ENCODE measurements around the gene CHD2.

CHD2 gene

DNA sequence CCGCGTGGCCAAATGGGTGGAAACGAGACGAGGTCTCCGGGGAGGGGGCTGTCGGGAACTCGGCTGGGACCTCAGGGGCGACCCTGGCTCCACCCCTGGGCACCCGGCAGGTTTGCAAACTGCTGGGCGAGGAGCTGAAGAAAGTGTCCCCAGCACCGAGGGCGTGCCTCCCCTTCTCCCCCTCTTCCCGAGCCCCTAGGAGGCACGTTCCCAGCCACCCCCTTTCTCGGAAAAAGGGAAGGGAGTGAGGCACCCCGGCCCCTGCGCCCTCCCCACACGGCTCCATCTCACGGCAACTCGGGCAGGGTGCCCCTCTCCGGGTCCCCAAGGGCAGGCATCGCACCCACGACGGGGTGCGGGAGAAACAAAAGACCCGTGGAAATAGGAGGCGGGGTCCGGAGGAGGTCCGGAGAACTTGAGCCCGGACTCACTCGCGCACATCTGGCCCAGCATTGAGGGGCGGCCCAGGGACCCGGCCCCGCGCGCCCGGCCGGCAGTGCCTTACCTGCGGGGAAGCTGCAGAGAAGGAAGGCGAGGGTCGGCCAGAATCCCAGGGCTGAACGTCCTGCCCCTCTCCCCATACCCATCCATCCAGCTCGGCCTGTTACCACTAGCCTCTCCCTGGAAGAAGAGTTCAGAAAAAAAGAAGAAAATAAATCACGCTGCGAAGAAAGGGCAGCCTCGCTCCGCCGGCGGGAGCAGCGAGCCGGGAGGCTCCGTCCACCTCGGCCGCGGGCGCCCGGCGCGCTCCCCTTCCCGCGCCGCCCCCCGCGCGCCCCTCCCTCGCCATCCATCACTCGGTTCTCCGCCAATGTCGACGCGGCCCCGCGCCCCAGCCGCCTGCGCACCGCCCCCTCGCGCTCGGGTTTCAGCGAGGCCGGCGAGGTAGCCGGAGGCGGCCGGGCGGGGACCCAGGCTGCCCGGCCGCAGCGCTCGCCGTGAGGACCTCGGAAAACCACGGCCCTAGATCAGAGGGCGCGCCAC lies 172.6 kb downstream of the CHD2 start:
- no peak for FAIRE-seq

DNA sequence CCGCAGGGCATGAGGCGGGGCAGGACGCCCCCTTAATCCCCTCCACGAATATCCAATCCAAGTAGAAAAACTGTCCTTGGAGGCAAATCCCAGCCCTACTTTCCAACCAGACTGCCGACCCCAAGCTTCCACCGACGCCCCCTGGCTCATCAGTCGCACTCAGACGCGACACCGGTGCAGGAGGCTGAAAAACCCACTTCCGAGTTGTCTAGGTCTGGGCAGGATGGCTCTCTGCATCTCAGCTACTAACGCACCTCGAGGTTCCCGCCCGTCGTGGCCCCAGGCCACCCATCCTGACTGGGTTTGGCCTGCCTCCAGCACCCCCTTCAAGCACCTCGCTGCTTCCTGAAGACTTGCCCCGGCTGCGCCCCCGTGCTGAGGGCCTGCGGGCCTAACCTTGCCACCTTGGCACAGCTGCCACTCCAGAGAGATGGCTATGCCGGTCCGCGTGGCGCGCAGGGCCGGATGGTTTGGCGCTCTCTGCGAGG lies 173.4 kb downstream of the CHD2 start:
- no peak for FAIRE-seq

DNA sequence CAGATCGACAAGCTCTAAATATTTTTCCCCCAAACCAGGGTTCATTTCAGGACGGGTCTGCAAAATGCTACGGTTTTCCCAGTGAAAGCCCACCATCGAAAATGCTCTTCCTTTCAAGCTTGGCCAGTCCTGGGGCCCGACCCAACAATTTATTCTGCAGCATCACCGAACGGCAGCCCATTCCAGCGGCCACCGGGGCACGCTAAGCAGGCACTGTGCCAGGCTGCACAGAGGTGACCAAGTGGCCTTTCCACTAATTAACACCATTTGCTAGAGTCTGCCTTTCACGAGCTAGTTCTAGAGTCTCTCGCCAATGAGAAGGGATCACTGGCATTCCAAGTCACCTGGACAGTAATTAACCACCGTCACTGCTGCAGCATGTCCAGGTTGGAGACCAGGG lies 174.5 kb downstream of the CHD2 start:
- FAIRE-seq, result no peak

DNA sequence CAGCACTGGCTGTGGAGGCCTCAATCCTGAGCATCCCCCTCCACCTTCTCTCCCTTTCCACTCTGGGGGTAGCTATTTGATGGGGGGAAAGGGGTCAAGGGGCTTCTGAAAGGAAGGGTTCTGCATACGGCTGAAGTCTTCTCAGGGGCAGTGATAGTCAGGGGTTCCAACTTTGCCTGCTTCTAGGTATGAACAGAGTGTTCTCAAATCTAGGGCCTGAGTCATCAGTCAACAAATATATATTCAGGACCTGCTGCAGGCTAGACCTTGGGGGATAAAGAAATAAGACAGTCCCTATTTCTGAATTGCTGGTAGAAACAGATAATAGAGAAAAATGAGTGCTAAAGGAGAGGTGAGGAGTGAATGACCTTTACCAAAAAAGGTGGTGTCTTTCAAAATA lies 176.1 kb downstream of the CHD2 start:
- FAIRE-seq, result no peak

DNA sequence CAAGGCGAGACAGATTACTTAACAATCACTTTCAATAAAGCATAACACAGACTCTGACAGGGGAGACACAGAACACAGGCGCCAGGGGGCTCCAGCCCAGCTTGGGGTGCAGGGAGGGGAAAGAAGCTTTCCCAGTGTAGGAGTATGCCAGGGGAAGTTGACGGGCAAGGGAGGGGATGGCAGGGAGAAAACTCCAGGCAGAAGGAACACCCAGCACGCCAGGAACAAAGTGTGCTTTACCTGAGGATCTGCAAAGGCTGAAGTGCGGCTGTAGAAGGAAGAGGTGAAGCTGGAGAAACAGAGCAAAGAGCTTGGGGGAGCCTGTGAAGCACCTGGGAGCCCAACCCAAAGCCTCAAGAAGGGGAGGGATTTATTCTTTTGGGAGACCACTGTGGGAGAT lies 176.8 kb downstream of the CHD2 start:
- FAIRE-seq, result no peak

Data from islet of Langerhans (tissue), 1 donor.